Smooth muscle cell (in vitro differentiated cells): ENCODE measurements around the gene MS4A14. TPM values are rescaled to one million over a fixed set of nuclear protein-coding genes. Genes with fewer than 3 reads are reported as not detected.
"Not testable (repeated sequence)": the region's sequence is repeated elsewhere in the genome, so short reads cannot be mapped to it uniquely, and the experiment has no call there.

Source experiments
- DNase-seq: peaks from one replicate; lab custom pipeline; 2025; ENCODE audit not compliant: unreplicated experiment; lab: John Stamatoyannopoulos, UW
- H2AFZ ChIP-seq: fragments of 200-600 bp; sonication (generic); 2 replicates; pipeline ENCODE4 v1.6.0; 2016; ENCODE audit warnings: antibody characterized with exemption, low read depth, mild to moderate bottlenecking
- H3F3A ChIP-seq: fragments of 200-600 bp; sonication (generic); 2 replicates; pipeline ENCODE4 v1.6.0; 2017; ENCODE audit warnings: antibody characterized with exemption, low read depth
- H3K27ac ChIP-seq: fragments of 200-600 bp; sonication (generic); 2 replicates; pipeline ENCODE4 v1.5.1; 2016; ENCODE audit warnings: low read depth, mild to moderate bottlenecking
- H3K27me3 ChIP-seq: fragments of 200-600 bp; sonication (generic); 2 replicates; pipeline ENCODE4 v1.6.1; 2016; ENCODE audit warnings: low read depth, mild to moderate bottlenecking
- H3K36me3 ChIP-seq: fragments of 200-600 bp; sonication (generic); 2 replicates; pipeline ENCODE4 v1.5.1; 2016; ENCODE audit warnings: low read depth
- H3K4me1 ChIP-seq: fragments of 200-600 bp; sonication (generic); 2 replicates; pipeline ENCODE4 v1.5.1; 2016; ENCODE audit warnings: low read depth
- H3K4me2 ChIP-seq: fragments of 200-600 bp; sonication (generic); 2 replicates; pipeline ENCODE4 v1.6.0; 2016; ENCODE audit warnings: mild to moderate bottlenecking
- H3K4me3 ChIP-seq: fragments of 200-600 bp; sonication (generic); 2 replicates; pipeline ENCODE4 v1.5.1; 2016; ENCODE audit warnings: mild to moderate bottlenecking
- H3K79me2 ChIP-seq: fragments of 200-600 bp; sonication (generic); 2 replicates; pipeline ENCODE4 v1.6.0; 2016; ENCODE audit warnings: low read depth, mild to moderate bottlenecking
- H3K9ac ChIP-seq: fragments of 200-600 bp; sonication (generic); 2 replicates; pipeline ENCODE4 v1.6.0; 2016; ENCODE audit warnings: low read depth
- H3K9me3 ChIP-seq: fragments of 200-600 bp; sonication (generic); replicated peaks from 2 replicates; pipeline ENCODE4 v1.5.1; 2016; ENCODE audit warnings: low read depth
- H4K20me1 ChIP-seq: fragments of 200-600 bp; sonication (generic); 2 replicates; pipeline ENCODE4 v1.6.0; 2016; ENCODE audit warnings: low read depth
- CTCF ChIP-seq: fragments of 200-600 bp; sonication (generic); IDR thresholded peaks from 2 replicates; pipeline ENCODE4 v1.5.1; 2017; ENCODE audit warnings: borderline replicate concordance, mild to moderate bottlenecking, antibody characterized with exemption; ENCODE audit not compliant: insufficient read depth, poor library complexity, severe bottlenecking
- WGBS: methylation state at CpG from one replicate; pipeline ENCODE4 v1.1.7; 2016; ENCODE audit warnings: low lambda C conversion rate; 5-methylcytosine and 5-hydroxymethylcytosine counted together
- polyA plus RNA-seq: library from polyadenylated mRNA; unstranded; fragments of >200 nt; fragmentation: Nextera tagmentation; extraction: Ambion mirVana; gene quantifications from 2 replicates; pipeline ENCODE4 v1.2.1, GENCODE V29; 2016
- total RNA-seq: library from RNA; depleted of rRNA; stranded (reverse); fragments of >200 nt; gene quantifications from 2 replicates; pipeline ENCODE4 v1.2.3, GENCODE V29; 2014

MS4A14 gene
- total and polyA plus RNA-seq, 2 experiments from 2014 or later = not detected

GRCh38 chr11:60447846-60448245 is 51.6 kb downstream of the MS4A14 start:
- Histone ChIP-seq H3K4me1 (no peaks in the 10 kb centered on the region), H3K9me3 (no peaks in the 10 kb centered on the region), H3K4me2 (no peak overlapping the region), H4K20me1 (no peaks in the 10 kb centered on the region), H3K9ac (no peak overlapping the region), H3K79me2 (no peaks in the 10 kb centered on the region), H2AFZ (no peak overlapping the region), H3K27ac (no peak overlapping the region), H3K4me3 (no peak overlapping the region), H3K27me3 (no peaks in the 10 kb centered on the region), H3K36me3 (no peaks in the 10 kb centered on the region), H3F3A (no peaks in the 10 kb centered on the region)
- no peak for DNase-seq
- no peak for TF ChIP-seq CTCF

- H3K9me3 ChIP-seq, H3K4me1 ChIP-seq, DNase-seq, H3K27ac ChIP-seq, H2AFZ ChIP-seq, H4K20me1 ChIP-seq, H3K9ac ChIP-seq, H3F3A ChIP-seq, H3K36me3 ChIP-seq, H3K4me2 ChIP-seq, H3K27me3 ChIP-seq, H3K4me3 ChIP-seq, H3K79me2 ChIP-seq: not testable (repeated sequence)
- WGBS = 93% methylated on average over 11 of the region's 32 CpGs
Observed at GRCh38 chr11:60451185-60451584, 54.9 kb downstream of the MS4A14 start.

GRCh38 chr11:60454212-60454611 is 58.0 kb downstream of the MS4A14 start:
- Histone ChIP-seq H3K4me1 (no peaks in the 10 kb centered on the region), H3K9me3 (no peaks in the 10 kb centered on the region), H3K27ac (no peak overlapping the region), H3K27me3 (no peaks in the 10 kb centered on the region), H4K20me1 (no peaks in the 10 kb centered on the region), H3K9ac (no peak overlapping the region), H3K4me3 (no peak overlapping the region), H2AFZ (no peak overlapping the region), H3F3A (no peaks in the 10 kb centered on the region), H3K36me3 (no peaks in the 10 kb centered on the region), H3K4me2 (no peak overlapping the region), H3K79me2 (no peaks in the 10 kb centered on the region)
- no peak for TF ChIP-seq CTCF
- DNase-seq = no peak

- 61% methylated on average over 4 of the region's 4 CpGs for WGBS
- no peaks in the 10 kb centered on the region for H3K79me2 ChIP-seq
- H3K9ac ChIP-seq = no peak within 1 kb of the TSS
- H3K27me3 ChIP-seq = no peaks in the 10 kb centered on the region
- no peak for TF ChIP-seq CTCF
- H3K4me1 ChIP-seq = no peaks in the 10 kb centered on the region
- no peaks in the 10 kb centered on the region for H3F3A ChIP-seq
- H3K4me2 ChIP-seq = no peak within 1 kb of the TSS
- no peak for DNase-seq
- no peaks in the 10 kb centered on the region for H3K9me3 ChIP-seq
- H4K20me1 ChIP-seq = no peaks in the 10 kb centered on the region
- H2AFZ ChIP-seq = no peak within 1 kb of the TSS
- no peaks in the 10 kb centered on the region for H3K36me3 ChIP-seq
- H3K4me3 ChIP-seq = no peak within 1 kb of the TSS
- H3K27ac ChIP-seq = no peak within 1 kb of the TSS
Observed at GRCh38 chr11:60455531-60456042, 59.3 kb downstream of the MS4A14 start, which contains the start of gene MS4A1. MS4A1 (plus strand) TSS chr11:60455847; CDS start chr11:60462375, 6,528 bp downstream.
